Stimulated activated CD4-positive, alpha-beta T cell treated with anti-CD3 and anti-CD28 coated beads, Interleukin-4, amount 100 ng/mL, for 48 hours (primary cell): ENCODE data around the gene KLK12.
"Not testable (repeated sequence)": the region's sequence is repeated elsewhere in the genome, so short reads cannot be mapped to it uniquely, and the experiment has no call there.

Source experiments
- DNase-seq, 2 donors: peaks; one replicate each; pipeline ENCODE4 v3.0.0-alpha.2; 2020; ENCODE audit warnings: low read depth in 2 of 2

The KLK12 gene

GRCh38 chr19:51015691-51016267 is 19.0 kb downstream of the KLK12 start:
- DNase-seq, result no peak

- DNase-seq, result no peak
Measured at GRCh38 chr19:51014242-51014641, 20.6 kb downstream of the KLK12 start.

DNA sequence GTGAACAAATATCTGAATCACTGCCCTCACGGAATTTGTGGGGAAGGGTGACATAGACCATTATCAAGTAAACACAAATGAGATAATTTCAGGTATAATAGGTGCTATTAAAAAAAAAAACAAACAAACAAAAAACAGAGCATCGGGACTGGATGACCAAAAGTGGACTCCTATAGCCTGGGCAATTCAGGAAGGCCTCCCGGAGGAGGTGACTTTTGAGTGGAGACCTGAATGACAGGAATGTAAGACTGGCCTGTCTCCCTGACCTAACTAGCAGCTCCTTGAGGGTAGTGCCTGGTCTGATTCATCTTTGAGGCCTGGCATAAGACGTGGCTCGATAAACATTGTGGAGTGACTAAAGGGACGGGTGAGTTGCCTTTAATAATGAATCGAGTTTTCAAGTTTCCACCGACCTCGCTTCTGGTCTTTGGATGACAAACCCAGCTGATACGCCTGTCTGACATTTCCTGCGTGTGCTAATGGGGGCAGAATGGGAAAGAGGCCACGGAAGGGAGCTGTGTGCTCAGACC is 22.1 kb downstream of the KLK12 start:
- no peak for DNase-seq

GRCh38 chr19:51010066-51010795 is 24.6 kb downstream of the KLK12 start:
- no peak for DNase-seq

GRCh38 chr19:51009061-51009891 is 25.5 kb downstream of the KLK12 start:
- no peak for DNase-seq

DNA sequence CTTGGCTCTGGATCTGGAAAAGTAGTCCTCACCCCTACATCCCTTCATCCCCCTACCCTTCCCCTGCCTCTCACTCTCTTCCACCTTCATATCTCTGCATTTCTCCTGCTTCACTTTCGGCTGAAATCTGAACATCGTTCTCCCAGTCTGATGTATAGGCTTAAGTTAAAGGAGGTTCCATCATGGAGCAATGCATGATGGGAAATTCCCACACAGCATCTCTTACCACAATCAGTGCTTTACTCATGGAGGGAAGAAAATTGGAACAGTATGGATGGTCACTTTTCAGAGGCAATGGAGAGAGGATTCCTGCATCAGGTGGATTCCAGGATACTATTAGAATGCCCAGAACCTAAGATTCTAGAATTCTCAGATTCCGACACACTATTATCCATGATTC is 27.3 kb downstream of the KLK12 start:
- no peak for DNase-seq

- no peak for DNase-seq
Measured at GRCh38 chr19:51006406-51006805, 28.4 kb downstream of the KLK12 start.

DNA sequence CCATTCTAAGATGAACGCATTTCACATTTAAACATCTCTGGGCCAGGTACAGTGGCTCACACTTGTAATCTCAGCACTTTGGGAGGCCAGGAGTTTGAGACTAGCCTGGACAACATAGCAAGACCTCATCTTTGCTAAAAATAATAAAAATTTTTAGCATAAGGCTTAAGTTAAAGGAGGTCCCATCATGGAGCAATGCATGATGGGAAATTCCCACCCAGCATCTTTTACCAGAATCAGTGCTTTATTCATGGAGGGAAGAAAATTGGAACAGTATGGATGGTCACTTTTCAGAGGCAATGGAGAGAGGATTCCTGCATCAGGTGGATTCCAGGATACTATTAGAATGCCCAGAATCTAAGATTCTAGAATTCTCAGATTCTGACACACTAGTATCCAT is 29.6 kb downstream of the KLK12 start:
- no peak for DNase-seq

GRCh38 chr19:51003316-51003715 is 31.5 kb downstream of the KLK12 start:
- no peak for DNase-seq

DNA sequence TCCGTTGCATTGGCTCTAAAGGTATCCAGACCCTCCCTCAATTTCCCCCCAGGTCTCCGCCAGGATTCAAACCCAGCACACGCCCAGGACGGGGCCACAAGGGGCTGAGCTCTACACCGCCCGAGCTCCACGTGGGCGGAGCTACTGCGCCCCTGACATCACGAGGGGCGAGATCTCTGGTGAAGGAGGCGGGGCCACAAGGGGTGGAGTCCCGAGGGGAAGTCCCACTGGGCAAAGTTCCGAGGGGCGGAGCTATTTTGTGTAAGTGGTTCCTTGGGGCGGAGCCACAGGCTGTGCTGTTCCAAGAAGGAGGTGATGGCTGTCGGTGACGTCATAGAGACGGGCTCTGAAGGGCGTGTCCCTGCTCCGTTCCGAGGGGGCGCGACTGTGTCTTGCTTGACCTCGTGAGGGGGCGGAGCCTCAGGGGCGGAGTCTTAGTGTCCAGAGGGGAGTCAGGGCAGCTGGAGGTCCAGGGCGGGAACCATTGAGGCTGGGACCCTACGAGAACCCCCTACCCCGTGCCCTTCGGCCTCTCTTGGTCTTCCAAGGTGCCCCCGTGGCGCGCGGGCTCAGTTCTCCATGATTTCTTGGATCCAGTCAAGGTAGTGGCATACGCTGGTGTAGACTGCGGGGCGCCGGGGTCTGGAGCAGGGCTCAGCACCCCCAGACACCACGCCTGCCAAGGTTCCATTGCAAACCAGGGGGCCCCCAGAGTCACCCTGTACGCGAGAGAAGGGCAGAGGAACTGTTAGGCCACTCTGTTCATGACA is 32.1 kb downstream of the KLK12 start:
- DNase-seq, result peak; percentile 6 to 17

GRCh38 chr19:51002089-51002532 is 32.7 kb downstream of the KLK12 start:
- DNase-seq, result no peak

GRCh38 chr19:51001515-51001914 is 33.3 kb downstream of the KLK12 start, which contains the start of gene KLK8:
TSS of gene KLK8 (minus strand) at chr19:51001604. CDS start at chr19:51001167, 437 bp downstream.
- DNase-seq, result no peak

GRCh38 chr19:51000981-51001380 is 33.8 kb downstream of the KLK12 start:
- no peak for DNase-seq

DNA sequence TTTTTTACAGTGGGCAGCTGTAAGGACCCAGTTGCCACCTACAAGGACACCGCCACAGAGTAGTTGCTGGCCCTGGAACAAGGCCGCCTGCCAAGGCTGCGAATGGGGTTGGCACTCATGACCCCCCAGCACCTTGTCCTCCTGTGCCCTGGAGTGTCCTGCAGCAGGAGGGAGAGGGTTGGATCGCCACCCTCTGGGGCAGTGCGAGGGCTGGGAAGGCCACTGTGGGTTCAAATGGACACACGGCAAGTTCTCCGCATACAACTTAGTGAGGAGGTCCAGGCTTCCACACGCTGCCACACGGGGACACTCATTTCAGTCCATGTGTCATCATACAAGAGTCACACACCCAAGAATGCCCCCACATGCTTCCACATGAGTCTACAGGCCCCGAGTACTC is 34.4 kb downstream of the KLK12 start:
- DNase-seq, result no peak

GRCh38 chr19:50998686-50999085 is 36.1 kb downstream of the KLK12 start:
- DNase-seq, result no peak

DNA sequence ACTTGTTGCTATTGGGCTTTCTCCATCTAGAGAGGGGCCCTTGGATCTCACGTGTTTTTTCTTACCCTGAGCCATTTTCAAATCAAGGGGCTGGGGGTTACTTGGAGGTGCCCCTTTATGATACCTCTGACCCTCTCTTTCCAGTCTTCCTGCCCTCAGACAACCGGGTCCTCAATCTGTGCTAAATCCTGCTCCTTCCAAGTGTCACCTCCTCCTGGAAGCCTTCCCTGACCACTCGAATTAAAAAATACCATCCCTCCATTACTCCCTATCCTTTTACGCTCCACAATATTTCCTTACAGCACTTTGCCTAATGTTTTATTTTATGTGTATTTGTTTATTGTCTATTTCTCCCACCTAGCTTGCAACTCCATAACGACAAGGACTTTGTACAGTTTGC is 36.7 kb downstream of the KLK12 start:
- no peak for DNase-seq

DNA sequence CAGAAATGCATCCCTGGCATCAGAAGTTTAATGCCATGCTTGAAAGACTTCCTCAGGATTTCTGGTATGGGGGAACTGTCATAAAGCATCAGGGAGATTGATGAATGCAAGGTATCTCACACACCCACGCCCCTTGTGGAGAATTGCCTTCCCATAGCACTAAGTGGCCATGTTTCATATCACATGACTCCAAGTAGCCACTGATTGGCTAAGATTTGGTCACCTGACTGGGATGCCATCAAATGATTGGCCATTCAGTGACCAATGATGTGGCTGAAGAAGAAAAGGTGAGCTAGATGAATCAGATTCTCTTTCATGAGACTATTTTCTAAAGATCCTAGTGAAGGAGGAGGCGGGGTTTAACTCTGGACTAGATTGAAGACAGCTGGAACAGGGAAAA is 40.7 kb downstream of the KLK12 start:
- no peak for DNase-seq

GRCh38 chr19:50992666-50993035 is 42.2 kb downstream of the KLK12 start:
- DNase-seq, result no peak

GRCh38 chr19:50984416-50984815 is 50.4 kb downstream of the KLK12 start:
- not testable (repeated sequence) for DNase-seq

DNA sequence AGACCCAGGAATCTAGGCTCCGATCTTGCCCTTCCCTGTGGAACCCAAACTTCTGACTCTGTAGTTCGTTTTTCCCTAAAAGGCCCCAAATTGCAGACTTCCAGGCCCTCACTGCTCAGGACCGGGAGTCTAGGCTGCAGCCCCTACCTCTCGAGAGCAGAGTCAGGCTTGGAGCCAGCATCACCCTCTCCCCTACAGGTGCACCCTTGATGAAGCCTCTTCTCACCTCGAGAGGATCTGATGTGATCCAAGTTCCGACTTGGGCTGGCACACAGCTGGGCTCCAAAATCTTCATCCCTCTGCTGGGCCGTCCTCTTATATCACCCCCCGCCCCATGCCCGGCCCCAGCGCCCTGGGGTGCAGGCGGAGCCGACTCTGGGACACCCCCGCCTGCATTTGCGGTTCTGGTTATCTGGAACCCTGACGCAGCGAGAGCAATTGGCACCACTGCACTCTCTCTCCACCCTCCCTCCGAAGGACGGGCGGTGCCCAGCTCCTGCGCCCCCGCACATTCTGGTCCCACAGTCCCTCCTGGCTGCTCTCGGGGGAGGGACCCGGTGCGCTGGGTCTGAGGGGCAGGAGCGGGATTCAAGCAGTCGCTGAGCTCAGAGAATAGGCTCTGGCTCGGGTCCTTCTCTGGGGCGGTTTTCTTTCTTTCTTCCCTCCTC is 51.0 kb downstream of the KLK12 start, which contains the start of gene KLK7:
KLK7 (minus strand) TSS at position 293 of the 668 bp plus-strand sequence. CDS start 1,518 bp downstream, outside the sequence.
- no peak for DNase-seq

- no peak for DNase-seq
Measured at GRCh38 chr19:50982186-50982585, 52.6 kb downstream of the KLK12 start.
